H9 (cell line): ENCODE results near the gene BPIFB3. TPM values are rescaled to one million over a fixed set of nuclear protein-coding genes. Genes with fewer than 3 reads are reported as not detected.
"Not testable (repeated sequence)": the region's sequence is repeated elsewhere in the genome, so short reads cannot be mapped to it uniquely, and the experiment has no call there.

Experiments used
- DNase-seq: peaks from one replicate; pipeline ENCODE4 v3.0.0-alpha.2; 2017
- H2AFZ ChIP-seq: one replicate; pipeline ENCODE4 v1.6.1; 2013; ENCODE audit warnings: mild to moderate bottlenecking, low read length, control low read depth, moderate library complexity
- H2AK5ac ChIP-seq: 2 replicates; pipeline ENCODE4 v1.6.1; 2013; ENCODE audit warnings: low read length, control low read depth, mixed read lengths; ENCODE audit not compliant: insufficient read length
- H2BK120ac ChIP-seq: one replicate; pipeline ENCODE4 v1.6.1; 2013; ENCODE audit warnings: low read depth, mild to moderate bottlenecking, low read length, control low read depth, inconsistent platforms; ENCODE audit not compliant: poor library complexity, severe bottlenecking
- H2BK12ac ChIP-seq: 2 replicates; pipeline ENCODE4 v1.6.1; 2013; ENCODE audit warnings: low read length, control low read depth, mixed read lengths, low read depth; ENCODE audit not compliant: insufficient read length
- H2BK15ac ChIP-seq: 2 replicates; pipeline ENCODE4 v1.6.1; 2013; ENCODE audit warnings: low read depth, low read length, control low read depth
- H2BK20ac ChIP-seq: one replicate; pipeline ENCODE4 v1.6.1; 2013; ENCODE audit warnings: low read depth, mild to moderate bottlenecking, low read length, control low read depth, inconsistent platforms; ENCODE audit not compliant: poor library complexity, severe bottlenecking
- H2BK5ac ChIP-seq: 2 replicates; pipeline ENCODE4 v1.6.1; 2013; ENCODE audit warnings: low read length, control low read depth, mixed read lengths; ENCODE audit not compliant: insufficient read length
- H3K14ac ChIP-seq: 2 replicates; pipeline ENCODE4 v1.6.1; 2013; ENCODE audit warnings: low read length, control low read depth; ENCODE audit not compliant: insufficient read depth
- H3K18ac ChIP-seq: 2 replicates; pipeline ENCODE4 v1.6.1; 2013; ENCODE audit warnings: low read depth, mild to moderate bottlenecking, mixed read lengths, low read length, control low read depth; ENCODE audit not compliant: insufficient read length
- H3K23ac ChIP-seq: 2 replicates; pipeline ENCODE4 v1.6.1; 2013; ENCODE audit warnings: low read length, control low read depth, mixed read lengths, low read depth; ENCODE audit not compliant: insufficient read length
- H3K23me2 ChIP-seq: 2 replicates; pipeline ENCODE4 v1.6.1; 2013; ENCODE audit warnings: low read depth, mild to moderate bottlenecking, mixed read lengths, low read length, control low read depth; ENCODE audit not compliant: insufficient read length, poor library complexity, severe bottlenecking
- H3K27ac ChIP-seq: 2 replicates; pipeline ENCODE4 v1.5.1; 2013; ENCODE audit warnings: low read length, control low read depth, mixed read lengths, low read depth; ENCODE audit not compliant: insufficient read length
- H3K27me3 ChIP-seq: 2 replicates; pipeline ENCODE4 v1.6.1; 2013; ENCODE audit warnings: low read length, control low read depth, inconsistent platforms; ENCODE audit not compliant: insufficient read depth
- H3K4ac ChIP-seq: 2 replicates; pipeline ENCODE4 v1.6.1; 2013; ENCODE audit warnings: low read depth, mild to moderate bottlenecking, control low read depth, inconsistent platforms, low read length, moderate library complexity
- H3K4me1 ChIP-seq: 2 replicates; pipeline ENCODE4 v1.6.1; 2013; ENCODE audit warnings: low read length, control low read depth, inconsistent platforms; ENCODE audit not compliant: insufficient read depth
- H3K4me2 ChIP-seq: 2 replicates; pipeline ENCODE4 v1.6.1; 2013; ENCODE audit warnings: low read length, control low read depth, mixed read lengths; ENCODE audit not compliant: insufficient read length, insufficient read depth
- H3K56ac ChIP-seq: 2 replicates; pipeline ENCODE4 v1.6.1; 2013; ENCODE audit warnings: low read depth, mild to moderate bottlenecking, mixed read lengths, low read length, control low read depth; ENCODE audit not compliant: insufficient read length
- H3K79me1 ChIP-seq: 2 replicates; pipeline ENCODE4 v1.6.1; 2013; ENCODE audit warnings: low read depth, mild to moderate bottlenecking, moderate library complexity, low read length, control low read depth, inconsistent platforms; ENCODE audit not compliant: insufficient read depth, poor library complexity, severe bottlenecking
- H3K79me2 ChIP-seq: 2 replicates; pipeline ENCODE4 v1.6.1; 2013; ENCODE audit warnings: low read length, control low read depth, inconsistent platforms; ENCODE audit not compliant: insufficient read depth
- H3K9ac ChIP-seq: 2 replicates; pipeline ENCODE4 v1.6.1; 2013; ENCODE audit warnings: low read length, control low read depth, mixed read lengths; ENCODE audit not compliant: insufficient read length; ENCODE audit errors: extremely low read depth
- H3K9me3 ChIP-seq: one replicate; pipeline ENCODE4 v1.6.1; 2013; ENCODE audit warnings: low read depth, low read length, inconsistent platforms; ENCODE audit not compliant: control insufficient read depth
- H3T11ph ChIP-seq: one replicate; pipeline ENCODE4 v1.6.1; 2013; ENCODE audit warnings: mild to moderate bottlenecking, low read length, control low read depth, inconsistent platforms
- H4K20me1 ChIP-seq: one replicate; pipeline ENCODE4 v1.6.1; 2013; ENCODE audit not compliant: control insufficient read depth, insufficient read length, insufficient read depth
- H4K5ac ChIP-seq: 2 replicates; pipeline ENCODE4 v1.6.1; 2013; ENCODE audit warnings: low read depth, mild to moderate bottlenecking, mixed read lengths, low read length, control low read depth; ENCODE audit not compliant: insufficient read length
- H4K8ac ChIP-seq: replicated peaks from 2 replicates; pipeline ENCODE4 v1.6.1; 2013; ENCODE audit warnings: low read length, control low read depth, mixed read lengths, low read depth; ENCODE audit not compliant: insufficient read length
- H4K91ac ChIP-seq: 2 replicates; pipeline ENCODE4 v1.6.1; 2013; ENCODE audit warnings: low read depth, mild to moderate bottlenecking, moderate library complexity, mixed read lengths, low read length, control low read depth; ENCODE audit not compliant: insufficient read length
- H3K27ac Mint-ChIP-seq, 3 experiments: 2 replicates in 2 of 3; 3 replicates in 1 of 3; pipeline ENCODE4 v1.8.0; 2020 to 2021; ENCODE audit warnings: mixed read lengths in 3 of 3, mild to moderate bottlenecking in 1 of 3, moderate library complexity in 1 of 3
- H3K27me3 Mint-ChIP-seq: 2 replicates; pipeline ENCODE4 v1.8.0; 2021; ENCODE audit warnings: low read depth, mild to moderate bottlenecking, moderate library complexity, mixed read lengths
- H3K36me3 Mint-ChIP-seq, 3 experiments: 2 replicates in 2 of 3; 3 replicates in 1 of 3; pipeline ENCODE4 v1.8.0; 2020 to 2021; ENCODE audit warnings: low read depth in 3 of 3, mixed read lengths in 3 of 3; ENCODE audit not compliant: insufficient read depth in 1 of 3
- H3K4me1 Mint-ChIP-seq, 2 experiments: 2 replicates each; pipeline ENCODE4 v1.8.0; 2020; ENCODE audit warnings: mixed read lengths in 2 of 2
- H3K4me3 Mint-ChIP-seq, 2 experiments: 2 replicates in 1 of 2; 3 replicates in 1 of 2; pipeline ENCODE4 v1.8.0; 2020 to 2021; ENCODE audit warnings: mild to moderate bottlenecking in 2 of 2, mixed read lengths in 2 of 2, moderate library complexity in 1 of 2
- H3K9me3 Mint-ChIP-seq, 2 experiments: 2 replicates in 1 of 2; 3 replicates in 1 of 2; pipeline ENCODE4 v1.8.0; 2020; ENCODE audit warnings: mild to moderate bottlenecking in 2 of 2, mixed read lengths in 2 of 2, moderate library complexity in 1 of 2
- CTCF ChIP-seq: fragments of 200-600 bp; sonication (generic); conservative IDR thresholded peaks from 3 replicates; pipeline ENCODE4 v1.8.0; 2021; ENCODE audit warnings: antibody characterized with exemption, mild to moderate bottlenecking
- WGBS: extraction: QIAGEN DNeasy Blood & Tissue Kit; methylation state at CpG from one replicate; pipeline ENCODE4 v1.1.7; 2013; ENCODE audit warnings: missing lambda C conversion rate, low lambda C conversion rate, mixed read lengths; ENCODE audit not compliant: insufficient read length; ENCODE audit errors: extremely low coverage; 5-methylcytosine and 5-hydroxymethylcytosine counted together
- total RNA-seq: library from RNA; stranded (reverse); gene quantifications from 2 replicates; pipeline ENCODE4 v1.2.1, GENCODE V29; 2021

The BPIFB3 gene
- total RNA-seq, 1 experiment from 2014 or later: not detected

- H3K9me3 ChIP-seq: no peaks in the 10 kb centered on the region
- H3K9ac ChIP-seq: no peak overlapping the region
- TF ChIP-seq CTCF: no peak
- H2BK12ac ChIP-seq: no peak overlapping the region
- no peak overlapping the region for H2BK15ac ChIP-seq
- H2AFZ ChIP-seq: no peak overlapping the region
- H2BK20ac ChIP-seq: no peak overlapping the region
- no peak overlapping the region for H2BK5ac ChIP-seq
- H3K23me2 ChIP-seq: no peaks in the 10 kb centered on the region
- no CpG with 5 or more reads among the region's 8 CpGs for WGBS
- H3K4me1 ChIP-seq: no peaks in the 10 kb centered on the region
- no peak overlapping the region for H3K27ac Mint-ChIP-seq
- no peak overlapping the region for H3K4me2 ChIP-seq
- H2AK5ac ChIP-seq: no peak overlapping the region
- no peak overlapping the region for H3K4ac ChIP-seq
- DNase-seq: no peak
- H3K56ac ChIP-seq: no peak overlapping the region
- H3K36me3 Mint-ChIP-seq: no peaks in the 10 kb centered on the region
- no peaks in the 10 kb centered on the region for H3K79me1 ChIP-seq
- H4K8ac ChIP-seq: no peak overlapping the region
- no peaks in the 10 kb centered on the region for H3K27me3 ChIP-seq
- no peak overlapping the region for H4K91ac ChIP-seq
- H3K23ac ChIP-seq: no peak overlapping the region
- H3K27me3 Mint-ChIP-seq: peaks cover 8% of the 10 kb centered on the region
- no peak overlapping the region for H3T11ph ChIP-seq
- H4K20me1 ChIP-seq: no peaks in the 10 kb centered on the region
- H3K79me2 ChIP-seq: no peaks in the 10 kb centered on the region
- no peak overlapping the region for H2BK120ac ChIP-seq
- H3K27ac ChIP-seq: no peak overlapping the region
- H3K4me1 Mint-ChIP-seq: peaks cover 9 to 14% of the 10 kb centered on the region in 2 experiments
- H3K4me3 Mint-ChIP-seq: no peak overlapping the region
- H3K18ac ChIP-seq: no peak overlapping the region
- H3K9me3 Mint-ChIP-seq: no peaks in the 10 kb centered on the region; a peak in 1 of 5 replicates
- no peak overlapping the region for H3K14ac ChIP-seq
- no peak overlapping the region for H4K5ac ChIP-seq
Measured at GRCh38 chr20:33105316-33105924, 51.7 kb downstream of the BPIFB3 start.

DNA sequence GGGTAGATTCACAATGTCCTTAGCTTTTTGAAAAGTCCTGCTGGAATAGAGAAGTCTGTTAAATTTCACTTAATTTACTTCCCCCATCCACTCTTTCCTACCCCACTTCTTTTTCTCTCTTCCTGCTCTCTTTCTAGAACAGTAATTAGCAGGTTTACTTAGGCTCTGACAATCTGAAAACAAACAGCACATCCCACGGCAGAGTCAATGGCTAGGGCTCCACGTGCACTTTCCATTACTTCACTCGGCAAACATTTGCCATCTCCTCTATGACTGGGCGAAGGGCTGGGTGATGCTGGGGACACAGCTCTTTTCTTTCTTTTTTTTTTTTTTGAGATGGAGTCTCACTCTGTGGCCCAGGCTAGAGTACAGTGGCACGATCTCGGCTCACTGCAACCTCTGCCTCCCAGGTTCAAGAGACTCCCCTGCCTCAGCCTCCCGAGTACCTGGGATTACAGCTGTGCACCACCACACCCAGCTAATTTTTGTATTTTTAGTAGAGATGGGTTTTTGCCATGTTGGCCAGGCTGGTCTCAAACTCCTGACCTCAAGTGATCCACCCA is 52.4 kb downstream of the BPIFB3 start:
- no CpG with 5 or more reads among the region's 7 CpGs for WGBS
- not testable (repeated sequence) for H3K56ac ChIP-seq, H3K18ac ChIP-seq, DNase-seq, H2AK5ac ChIP-seq, H3K9ac ChIP-seq, H2BK15ac ChIP-seq, H3K4me1 ChIP-seq, H4K20me1 ChIP-seq, H2BK20ac ChIP-seq, H3K9me3 Mint-ChIP-seq, H4K5ac ChIP-seq, H2BK12ac ChIP-seq, H3K36me3 Mint-ChIP-seq, H3K23me2 ChIP-seq, H3K27me3 Mint-ChIP-seq, H2BK5ac ChIP-seq, H3K9me3 ChIP-seq, H4K91ac ChIP-seq, H3K4me2 ChIP-seq, H2AFZ ChIP-seq, H3T11ph ChIP-seq, H3K27ac Mint-ChIP-seq, H3K4ac ChIP-seq, H4K8ac ChIP-seq, H3K14ac ChIP-seq, H3K27me3 ChIP-seq, H3K23ac ChIP-seq, H3K79me1 ChIP-seq, H3K4me3 Mint-ChIP-seq, H3K79me2 ChIP-seq, H2BK120ac ChIP-seq, H3K27ac ChIP-seq
- peaks cover 9 to 14% of the 10 kb centered on the region in 2 experiments for H3K4me1 Mint-ChIP-seq
